Motor neuron (in vitro differentiated cells): Measurements from ENCODE around the gene PSTPIP2. TPM values are rescaled to one million over a fixed set of nuclear protein-coding genes. Genes with fewer than 3 reads are reported as not detected.
"Not testable (repeated sequence)": the region's sequence is repeated elsewhere in the genome, so short reads cannot be mapped to it uniquely, and the experiment has no call there.

ENCODE experiments used
- ATAC-seq, 8 experiments: fragments of 200-7000 bp; cut with Tn5 transposase; replicated peaks in 6 of 8; 2 replicates each; pipeline ENCODE4 v1.8.0; 2021; ENCODE audit warnings: mild to moderate bottlenecking in 8 of 8, moderate library complexity in 8 of 8
- H3K27ac ChIP-seq, 2 donors: fragments of 250-450 bp; sonication (Bioruptor Pico); 2 replicates each; pipeline ENCODE4 v1.9.0; 2021; ENCODE audit warnings: antibody characterized with exemption in 2 of 2, mild to moderate bottlenecking in 2 of 2, moderate library complexity in 1 of 2
- H3K4me1 ChIP-seq, 2 donors: fragments of 250-450 bp; sonication (Bioruptor Pico); replicated peaks in 1 of 2; 2 replicates each; pipeline ENCODE4 v1.6.1; 2021; ENCODE audit warnings: antibody characterized with exemption in 2 of 2, mild to moderate bottlenecking in 2 of 2, moderate library complexity in 1 of 2
- H3K4me3 ChIP-seq, 5 donors: fragments of 250-450 bp; sonication (Bioruptor Pico); 2 replicates each; pipeline ENCODE4 v1.9.0; 2021; ENCODE audit warnings: antibody characterized with exemption in 5 of 5, mild to moderate bottlenecking in 5 of 5, moderate library complexity in 4 of 5
- WGBS, 10 experiments: fragments of 450-650 bp; shearing (Covaris generic); methylation state at CpG; one replicate each; pipeline ENCODE4 v1.0.0; 2022; 5-methylcytosine and 5-hydroxymethylcytosine counted together
- in situ Hi-C, 9 experiments: fragments of 400-800 bp; cut with MboI; loops; one replicate each; pipeline ENCODE4 v1.15.0; 2021; ENCODE audit warnings: low sequenced_read_pairs in 9 of 9, low pct_unique_long_range_greater_than_20kb in 2 of 9; ENCODE audit not compliant: unreplicated experiment in 9 of 9
- total RNA-seq, 8 experiments: library from RNA; unstranded; fragments of 300-600 nt; gene quantifications; 2 replicates each; pipeline versions ENCODE4 v1.2.3 to v1.2.4, GENCODE V29; 2022

PSTPIP2 gene
- total RNA-seq, 8 experiments from 2014 or later = 0.81 to 7.0 (median 2.8) TPM

- Histone ChIP-seq H3K4me3 (no peak overlapping the region), H3K27ac (no peak overlapping the region), H3K4me1 (no peaks in the 10 kb centered on the region)
- WGBS, 10 experiments = 73 to 97% (median 89%) methylated on average over 2 to 4 of the region's 5 CpGs; no CpG with 5 or more reads in 2 of the 10 experiments
- ATAC-seq = no peak
- in situ Hi-C loops = no loop called here
Observed at GRCh38 chr18:46009125-46009840, 62.8 kb downstream of the PSTPIP2 start.

- 60 to 100% (median 81%) methylated on average over 1 to 4 of the region's 8 CpGs; no CpG with 5 or more reads in 4 of the 10 experiments for WGBS, 10 experiments
- Histone ChIP-seq H3K4me3 (no peak overlapping the region), H3K27ac (no peak overlapping the region), H3K4me1 (no peaks in the 10 kb centered on the region)
- no peak for ATAC-seq
- in situ Hi-C loops = no loop called here
Observed at GRCh38 chr18:46008531-46008930, 63.5 kb downstream of the PSTPIP2 start.

GRCh38 chr18:46007165-46007564 is 64.9 kb downstream of the PSTPIP2 start:
- WGBS, 10 experiments = 60 to 100% (median 91%) methylated on average over 1 to 5 of the region's 5 CpGs; no CpG with 5 or more reads in 2 of the 10 experiments
- in situ Hi-C loops = no loop called here
- Histone ChIP-seq H3K4me3 (no peak overlapping the region), H3K4me1 (no peaks in the 10 kb centered on the region), H3K27ac (no peak overlapping the region)
- ATAC-seq = no peak

GRCh38 chr18:46002934-46003333 is 69.1 kb downstream of the PSTPIP2 start:
- in situ Hi-C loops = no loop called here
- H3K4me3 ChIP-seq = no peak overlapping the region
- no peak for ATAC-seq
- H3K4me1 ChIP-seq = no peaks in the 10 kb centered on the region
- H3K27ac ChIP-seq = no peak overlapping the region
- 86 to 100% (median 100%) methylated on average over 1 of the region's 1 CpG; no CpG with 5 or more reads in 7 of the 10 experiments for WGBS, 10 experiments

GRCh38 chr18:46001892-46002291 is 70.2 kb downstream of the PSTPIP2 start:
- in situ Hi-C loops = no loop called here

GRCh38 chr18:46001074-46001473 is 71.0 kb downstream of the PSTPIP2 start:
- in situ Hi-C loops = no loop called here
- H3K4me1 ChIP-seq = no peaks in the 10 kb centered on the region
- ATAC-seq = no peak
- WGBS, 10 experiments = 33 to 100% (median 80%) methylated on average over 1 of the region's 1 CpG
- no peak overlapping the region for H3K27ac ChIP-seq
- no peak overlapping the region for H3K4me3 ChIP-seq

More at GRCh38 chr18:46001892-46002291, 70.2 kb downstream of the PSTPIP2 start:
- H3K27ac ChIP-seq = no peak overlapping the region
- H3K4me3 ChIP-seq = no peak overlapping the region
- H3K4me1 ChIP-seq = no peaks in the 10 kb centered on the region
- 29 to 100% (median 80%) methylated on average over 1 to 2 of the region's 2 CpGs for WGBS, 10 experiments
- no peak for ATAC-seq

- 79 to 100% (median 89%) methylated on average over 1 to 3 of the region's 3 CpGs; no CpG with 5 or more reads in 4 of the 10 experiments for WGBS, 10 experiments
- H3K4me1 ChIP-seq = no peaks in the 10 kb centered on the region
- in situ Hi-C loops = no loop called here
- ATAC-seq = no peak
- no peak overlapping the region for H3K27ac ChIP-seq
- no peak overlapping the region for H3K4me3 ChIP-seq
Observed at GRCh38 chr18:45999536-45999935, 72.5 kb downstream of the PSTPIP2 start.

GRCh38 chr18:45998244-45998643 is 73.8 kb downstream of the PSTPIP2 start:
- no peak overlapping the region for H3K27ac ChIP-seq
- ATAC-seq = no peak
- 70 to 100% (median 87%) methylated on average over 1 to 3 of the region's 3 CpGs; no CpG with 5 or more reads in 3 of the 10 experiments for WGBS, 10 experiments
- no peak overlapping the region for H3K4me3 ChIP-seq
- in situ Hi-C loops = no loop called here
- no peaks in the 10 kb centered on the region for H3K4me1 ChIP-seq

GRCh38 chr18:45997700-45998151 is 74.3 kb downstream of the PSTPIP2 start:
- 90 to 100% (median 100%) methylated on average over 1 to 2 of the region's 8 CpGs; no CpG with 5 or more reads in 5 of the 10 experiments for WGBS, 10 experiments
- Histone ChIP-seq H3K27ac (no peak overlapping the region), H3K4me1 (no peaks in the 10 kb centered on the region), H3K4me3 (no peak overlapping the region)
- ATAC-seq = no peak
- in situ Hi-C loops = no loop called here

GRCh38 chr18:45995461-45995860 is 76.6 kb downstream of the PSTPIP2 start:
- Histone ChIP-seq H3K4me1 (no peaks in the 10 kb centered on the region), H3K27ac (no peak overlapping the region), H3K4me3 (no peak overlapping the region)
- ATAC-seq = no peak
- in situ Hi-C loops = no loop called here
- 70 to 100% (median 84%) methylated on average over 1 to 3 of the region's 3 CpGs; no CpG with 5 or more reads in 2 of the 10 experiments for WGBS, 10 experiments

- Histone ChIP-seq H3K27ac (no peak overlapping the region), H3K4me1 (no peaks in the 10 kb centered on the region), H3K4me3 (no peak overlapping the region)
- peak in 2 of 8 experiments; percentile 33 to 65 for ATAC-seq
- in situ Hi-C loops = no loop called here
- 0 to 92% (median 83%) methylated on average over 1 to 4 of the region's 4 CpGs; no CpG with 5 or more reads in 3 of the 10 experiments for WGBS, 10 experiments
Observed at GRCh38 chr18:45993438-45993837, 78.6 kb downstream of the PSTPIP2 start.

GRCh38 chr18:45992527-45992926 is 79.5 kb downstream of the PSTPIP2 start:
- WGBS, 10 experiments = 36 to 96% (median 78%) methylated on average over 2 to 5 of the region's 6 CpGs; no CpG with 5 or more reads in 2 of the 10 experiments
- in situ Hi-C loops, H3K4me3 ChIP-seq, ATAC-seq, H3K27ac ChIP-seq, H3K4me1 ChIP-seq: not testable (repeated sequence)

GRCh38 chr18:45991788-45992187 is 80.3 kb downstream of the PSTPIP2 start:
- 75 to 100% (median 86%) methylated on average over 1 to 2 of the region's 3 CpGs; no CpG with 5 or more reads in 5 of the 10 experiments for WGBS, 10 experiments
- Histone ChIP-seq H3K27ac (no peak overlapping the region), H3K4me1 (no peaks in the 10 kb centered on the region), H3K4me3 (no peak overlapping the region)
- in situ Hi-C loops = no loop called here
- peak in 1 of 8 experiments; percentile 56 for ATAC-seq
